Endothelial cell of hepatic sinusoid (primary cell): Measurements from ENCODE around the gene CALY.

Experiments used
- in situ Hi-C: cut with HindIII; loops from 2 replicates; pipeline ENCODE4 v1.10.0; 2017; ENCODE audit warnings: low sequenced_read_pairs

CALY gene

GRCh38 chr10:133367461-133367860, 30.8 kb upstream of the CALY start:
- in situ Hi-C loops, result loop anchor here (10.0 kb wide), 1 partner anchor 63 kb away; the partner anchor contains the start of genes TUBGCP2 and ZNF511

- in situ Hi-C loops, result loop anchor here (10.0 kb wide), 1 partner anchor 62 kb away; the partner anchor contains the start of genes TUBGCP2 and ZNF511
These were observed 30.1 kb upstream of the CALY start for GRCh38 chr10:133366751-133367150.

- in situ Hi-C loops, result loop anchor here (10.0 kb wide), 1 partner anchor 61 kb away; the partner anchor contains the start of genes TUBGCP2 and ZNF511
These were observed 29.4 kb upstream of the CALY start for GRCh38 chr10:133366130-133366478.

GRCh38 chr10:133365461-133366129, 28.9 kb upstream of the CALY start:
- in situ Hi-C loops, result loop anchor here (10.0 kb wide), 1 partner anchor 61 kb away; the partner anchor contains the start of genes TUBGCP2 and ZNF511

GRCh38 chr10:133364645-133365431, 28.1 kb upstream of the CALY start:
- in situ Hi-C loops, result loop anchor here (10.0 kb wide), 1 partner anchor 60 kb away; the partner anchor contains the start of genes TUBGCP2 and ZNF511

GRCh38 chr10:133362846-133363245, 26.1 kb upstream of the CALY start:
- in situ Hi-C loops, result loop anchor here (10.0 kb wide), 1 partner anchor 58 kb away; the partner anchor contains the start of genes TUBGCP2 and ZNF511

DNA sequence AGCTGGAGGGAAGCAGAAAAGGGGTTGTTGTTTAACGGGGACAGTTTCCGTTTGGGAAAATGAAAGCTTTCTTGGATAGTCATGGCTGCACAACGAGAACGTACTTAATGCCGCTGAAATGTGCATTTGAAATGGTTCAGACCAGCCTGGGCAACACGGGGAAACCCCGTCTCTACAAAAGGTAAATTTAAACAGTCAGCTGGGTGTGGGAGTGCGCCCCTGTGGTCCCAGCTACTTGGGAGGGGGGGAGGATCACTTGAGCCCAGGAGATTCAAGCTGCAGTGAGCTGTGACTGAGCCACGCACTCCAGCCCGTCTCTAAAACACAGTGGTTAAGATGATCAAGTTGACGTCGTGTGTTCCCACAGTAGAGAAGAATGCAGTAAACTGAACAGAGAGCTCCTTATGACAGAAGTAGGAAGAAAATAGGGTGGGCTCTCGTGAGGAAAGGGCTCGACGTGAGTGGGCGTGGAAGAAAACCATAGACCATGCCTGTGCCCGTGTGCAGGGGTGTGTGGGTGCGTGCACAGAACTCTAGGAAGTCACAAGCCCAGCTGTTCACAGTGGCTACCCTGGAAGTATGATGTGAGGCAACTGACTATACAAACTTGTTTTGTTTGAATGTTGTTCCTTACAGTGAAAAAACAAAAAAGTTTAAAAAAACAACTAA, 25.2 kb upstream of the CALY start:
- in situ Hi-C loops, result loop anchor here (10.0 kb wide), 1 partner anchor 57 kb away; the partner anchor contains the start of genes TUBGCP2 and ZNF511

GRCh38 chr10:133361227-133361626, 24.5 kb upstream of the CALY start:
- in situ Hi-C loops, result loop anchor here (10.0 kb wide), 1 partner anchor 56 kb away; the partner anchor contains the start of genes TUBGCP2 and ZNF511

DNA sequence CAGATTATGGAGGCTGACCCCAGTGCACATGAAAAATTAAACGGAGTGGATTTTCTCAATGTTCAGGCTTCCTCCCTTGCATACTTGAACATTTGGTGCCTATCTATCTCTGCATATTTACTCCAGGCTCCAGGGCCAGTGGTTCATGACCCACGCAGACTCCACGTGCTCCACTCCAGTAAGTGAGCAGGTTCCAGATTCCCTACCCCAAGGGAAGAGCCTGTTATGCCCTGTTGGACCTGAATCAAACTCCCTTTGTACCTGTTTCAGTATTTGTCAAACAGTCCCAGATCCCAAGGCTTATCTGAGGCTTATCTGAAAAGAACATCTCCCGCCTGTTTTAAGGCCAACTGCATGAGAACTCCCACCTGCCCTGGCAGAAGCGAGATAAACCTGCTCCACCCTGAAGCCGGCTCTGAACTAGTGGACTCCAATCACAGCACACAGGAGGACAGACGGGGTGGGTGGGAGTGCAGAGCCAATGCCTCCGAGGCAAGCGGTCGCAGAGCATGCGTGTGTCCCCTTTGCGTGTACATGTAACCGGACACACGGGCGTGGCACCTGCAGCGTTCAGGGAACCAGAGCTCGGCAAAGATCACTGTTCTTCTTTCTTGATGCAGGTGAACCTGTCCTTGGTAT, 23.4 kb upstream of the CALY start:
- in situ Hi-C loops, result loop anchor here (10.0 kb wide), 1 partner anchor 55 kb away; the partner anchor contains the start of genes TUBGCP2 and ZNF511

- in situ Hi-C loops, result no loop called here
These were observed 22.9 kb upstream of the CALY start for GRCh38 chr10:133359554-133359971.

DNA sequence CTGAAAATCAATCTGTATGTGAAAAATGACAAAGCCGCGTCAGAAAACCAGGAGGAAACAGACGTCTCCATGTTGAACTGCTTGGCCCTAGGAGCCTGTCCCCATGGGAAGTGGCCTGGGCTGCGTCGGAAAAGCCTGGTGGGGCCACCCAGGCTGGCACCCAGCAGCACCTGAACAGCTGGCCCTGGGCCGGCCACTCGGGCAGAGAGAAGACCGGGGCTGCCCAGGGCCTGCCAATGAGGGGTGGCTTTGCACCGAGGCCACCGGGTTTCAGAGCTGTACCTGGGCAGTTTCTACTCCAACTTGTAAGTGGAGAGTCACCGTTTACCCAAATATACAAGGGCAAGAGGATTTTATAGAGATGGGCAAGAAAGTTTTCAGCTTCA, 22.2 kb upstream of the CALY start:
- in situ Hi-C loops, result no loop called here

DNA sequence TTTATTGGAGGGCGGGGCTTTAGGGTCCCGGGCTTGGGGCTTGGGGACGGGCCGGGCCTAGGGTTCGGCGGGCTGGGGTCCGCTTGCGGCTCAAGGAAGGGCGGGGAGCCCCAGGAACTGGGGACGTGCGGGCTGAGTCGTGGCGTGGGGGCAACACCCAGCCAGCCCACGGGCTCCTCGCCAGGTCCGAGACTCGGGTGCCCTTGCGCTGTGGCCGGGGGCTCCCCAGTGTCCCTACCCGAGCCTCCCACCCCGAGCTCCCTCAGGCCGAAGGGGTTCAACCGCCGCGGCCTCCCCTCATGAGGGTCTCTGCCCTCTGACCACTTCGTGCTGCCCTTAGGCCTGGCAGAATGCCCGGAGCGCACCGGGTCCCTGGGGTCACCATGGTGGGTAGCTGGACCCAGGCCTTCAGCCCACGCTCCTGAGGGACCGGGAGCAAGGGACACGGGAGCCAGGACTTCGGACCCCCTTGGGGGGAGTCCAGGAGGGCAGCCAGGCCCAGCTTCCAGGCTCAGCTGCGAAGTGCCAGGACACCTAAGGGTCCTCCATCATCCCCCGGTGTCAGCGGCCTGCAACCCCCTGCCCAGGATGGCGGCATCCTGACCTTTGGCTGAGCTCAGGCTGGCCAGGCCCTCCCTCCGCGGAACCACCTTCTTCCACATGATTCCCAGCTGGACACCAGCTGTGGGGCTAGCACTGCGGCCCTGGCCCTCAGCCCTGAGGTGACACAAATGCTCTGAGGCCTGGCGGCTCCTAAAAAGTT, 21.6 kb upstream of the CALY start:
- in situ Hi-C loops, result no loop called here

DNA sequence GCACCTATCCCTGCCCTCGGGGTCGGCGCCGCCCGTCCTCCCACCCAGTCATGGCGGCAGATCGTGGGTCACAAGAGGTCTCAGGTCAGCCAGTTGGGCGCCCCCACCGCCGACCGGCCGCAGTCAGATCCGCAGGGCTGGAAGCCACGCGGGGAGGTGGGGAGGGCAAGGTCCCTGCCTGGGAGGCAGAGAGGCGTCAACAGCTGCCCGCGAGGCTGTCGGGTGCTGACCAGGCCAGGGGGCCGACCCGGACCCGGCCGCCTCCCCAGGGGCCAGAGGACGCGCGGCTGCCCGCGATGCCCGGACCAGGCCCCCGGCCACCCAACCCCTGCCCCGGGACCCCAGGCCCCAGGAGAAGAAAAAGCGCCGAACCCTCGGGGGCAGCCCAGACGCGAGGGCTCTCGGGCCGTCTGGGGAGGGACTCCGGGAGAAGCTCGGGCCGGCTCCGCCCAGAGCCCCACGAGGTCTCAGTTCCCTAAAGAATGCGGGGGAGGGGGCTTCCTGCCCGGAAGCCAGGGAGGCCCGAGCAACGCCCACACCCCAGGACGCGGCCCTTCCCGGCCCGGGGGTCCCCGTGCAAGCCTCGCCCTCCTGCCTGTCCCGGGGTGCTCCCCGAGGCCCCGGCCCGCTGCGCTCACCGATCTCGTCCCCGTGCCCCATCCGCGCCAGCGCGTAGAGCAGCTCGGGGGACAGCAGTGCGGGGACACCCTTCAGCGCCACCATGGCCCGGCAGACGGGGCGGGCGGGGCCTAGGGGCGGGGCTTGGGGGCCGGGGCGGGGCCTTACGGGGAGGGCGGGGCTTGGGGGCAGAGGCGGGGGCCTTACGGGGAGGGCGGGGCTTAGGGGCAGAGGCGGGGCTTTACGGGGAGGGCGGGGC, 20.8 kb upstream of the CALY start, which contains the start of gene FUOM:
Gene FUOM (minus strand): TSS at position 735 of the 877 bp plus-strand sequence. CDS start 12 bp downstream, at position 723.
- in situ Hi-C loops, result no loop called here

DNA sequence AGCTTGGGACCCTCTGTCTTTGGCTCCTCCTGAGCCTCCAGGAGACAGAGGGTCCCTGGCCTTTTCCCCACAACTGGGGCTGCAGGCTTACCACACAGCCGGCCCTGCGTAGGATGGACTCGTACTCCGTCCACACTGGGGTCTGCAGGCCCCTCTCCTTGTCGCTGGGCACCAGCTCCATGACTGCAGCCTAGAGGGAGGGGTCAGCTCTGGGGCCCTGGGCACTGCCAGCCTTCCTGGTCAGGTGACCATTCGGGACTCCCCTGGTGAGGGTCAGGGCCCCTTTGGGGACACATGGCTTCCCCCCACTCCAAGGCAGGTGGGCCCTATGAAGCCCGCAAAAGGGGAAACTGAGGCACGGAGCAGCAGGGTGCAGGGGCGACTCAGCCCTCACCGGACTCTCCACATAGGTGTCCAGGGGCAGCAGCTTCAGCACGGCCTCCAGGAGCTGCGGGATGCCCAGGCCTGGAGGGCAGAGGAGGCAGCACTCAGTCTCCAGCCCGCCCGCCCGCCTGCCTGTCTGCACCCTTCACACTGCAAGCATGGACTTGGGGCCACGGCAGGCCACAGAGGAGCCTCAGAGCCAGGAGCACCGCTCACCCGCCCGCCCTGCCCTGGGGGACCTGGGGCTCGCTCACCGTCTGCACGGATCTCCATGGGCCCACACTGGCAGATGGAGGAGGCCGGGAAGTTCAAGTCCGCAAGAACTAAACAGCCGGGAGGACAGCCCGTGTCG, 20.0 kb upstream of the CALY start:
- in situ Hi-C loops, result no loop called here

- in situ Hi-C loops, result no loop called here
These were observed 19.3 kb upstream of the CALY start for GRCh38 chr10:133355991-133356390.

DNA sequence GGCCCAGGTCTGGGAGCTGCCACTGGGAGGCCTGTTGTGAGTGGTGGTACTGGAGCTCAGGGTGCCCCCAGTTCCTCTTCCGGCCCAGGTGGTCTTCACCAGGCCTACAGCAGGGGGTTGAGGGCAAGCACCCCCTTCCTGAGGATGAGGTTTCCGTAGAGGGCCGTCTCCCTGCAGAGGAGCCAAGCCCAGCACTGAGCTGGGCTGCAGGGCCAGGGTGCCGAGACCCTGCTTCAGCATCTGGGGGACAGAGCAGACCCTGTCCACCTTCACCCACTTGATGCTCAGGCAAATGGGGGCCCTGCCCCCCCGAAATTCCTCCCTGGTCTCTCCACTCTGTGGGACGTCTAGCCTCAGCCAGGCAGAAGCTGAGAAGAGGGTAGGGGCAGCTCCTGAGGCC, 18.6 kb upstream of the CALY start:
- in situ Hi-C loops, result no loop called here

GRCh38 chr10:133354672-133355240, 18.1 kb upstream of the CALY start:
- in situ Hi-C loops, result no loop called here
